Panc1 (cell line): ENCODE measurements around the gene EVI2B.

Experiments
- POLR2AphosphoS5 ChIP-seq: IDR thresholded peaks from 2 replicates; pipeline ENCODE4 v1.6.1; 2012; ENCODE audit warnings: mild to moderate bottlenecking, low read depth, low read length, moderate library complexity
- TF ChIP-seq, protein P1 (sequence below): fragments of 450-650 bp; IDR thresholded peaks from 2 replicates; pipeline ENCODE4 v1.5.1; 2017; ENCODE audit warnings: mild to moderate bottlenecking

DNA sequence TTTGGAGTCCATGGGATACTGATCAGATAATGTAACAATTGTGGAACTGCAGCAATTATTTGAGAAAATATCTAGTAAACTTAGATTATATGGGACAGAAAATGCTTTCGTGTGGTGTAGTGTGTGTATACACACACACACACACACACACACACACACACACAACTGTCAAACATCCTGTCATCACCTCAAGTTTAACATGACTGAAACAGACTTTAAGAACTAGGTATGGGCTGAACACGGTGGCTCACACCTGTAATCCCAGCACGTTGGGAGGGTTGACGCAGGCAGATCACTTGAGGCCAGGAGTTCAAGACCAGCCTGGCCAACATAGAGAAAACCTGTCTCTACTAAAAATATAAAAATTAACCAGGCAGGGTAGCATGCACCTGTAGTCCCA lies 8.1 kb upstream of the EVI2B start:
- TF ChIP-seq, protein P1, sequence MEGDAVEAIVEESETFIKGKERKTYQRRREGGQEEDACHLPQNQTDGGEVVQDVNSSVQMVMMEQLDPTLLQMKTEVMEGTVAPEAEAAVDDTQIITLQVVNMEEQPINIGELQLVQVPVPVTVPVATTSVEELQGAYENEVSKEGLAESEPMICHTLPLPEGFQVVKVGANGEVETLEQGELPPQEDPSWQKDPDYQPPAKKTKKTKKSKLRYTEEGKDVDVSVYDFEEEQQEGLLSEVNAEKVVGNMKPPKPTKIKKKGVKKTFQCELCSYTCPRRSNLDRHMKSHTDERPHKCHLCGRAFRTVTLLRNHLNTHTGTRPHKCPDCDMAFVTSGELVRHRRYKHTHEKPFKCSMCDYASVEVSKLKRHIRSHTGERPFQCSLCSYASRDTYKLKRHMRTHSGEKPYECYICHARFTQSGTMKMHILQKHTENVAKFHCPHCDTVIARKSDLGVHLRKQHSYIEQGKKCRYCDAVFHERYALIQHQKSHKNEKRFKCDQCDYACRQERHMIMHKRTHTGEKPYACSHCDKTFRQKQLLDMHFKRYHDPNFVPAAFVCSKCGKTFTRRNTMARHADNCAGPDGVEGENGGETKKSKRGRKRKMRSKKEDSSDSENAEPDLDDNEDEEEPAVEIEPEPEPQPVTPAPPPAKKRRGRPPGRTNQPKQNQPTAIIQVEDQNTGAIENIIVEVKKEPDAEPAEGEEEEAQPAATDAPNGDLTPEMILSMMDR = no peak
- no peak for TF ChIP-seq POLR2AphosphoS5
